Stimulated activated CD8-positive, alpha-beta memory T cell treated with anti-CD3 and anti-CD28 coated beads, Interleukin-2, amount 100 ng/mL, for 1 hour (primary cell): ENCODE measurements around the gene FOXN4.

Experiments used
- DNase-seq, 2 donors: peaks; one replicate each; pipeline ENCODE4 v3.0.0-alpha.2; 2020; ENCODE audit warnings: low read depth in 2 of 2

Gene FOXN4

DNA sequence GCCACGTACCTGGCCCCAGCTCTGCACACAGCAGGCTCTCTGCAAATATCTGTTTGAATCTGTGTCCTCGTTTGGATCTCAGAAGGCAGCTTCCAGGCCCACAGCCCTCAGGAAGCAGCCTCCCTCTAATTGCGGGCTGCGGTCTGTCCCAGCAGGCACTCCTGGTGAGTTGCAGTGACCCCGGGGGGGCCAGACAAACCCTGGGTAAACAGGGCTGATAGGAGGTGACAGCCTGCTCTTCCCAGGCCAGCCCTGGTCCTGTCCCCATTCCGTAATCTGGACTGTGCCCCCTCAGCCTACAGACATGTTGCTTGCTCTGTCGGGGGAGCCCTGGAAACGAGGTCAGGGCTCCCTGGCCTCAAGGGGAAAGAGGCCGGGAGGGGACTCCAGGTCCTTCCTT lies 2.0 kb downstream of the FOXN4 start:
- no peak for DNase-seq

DNA sequence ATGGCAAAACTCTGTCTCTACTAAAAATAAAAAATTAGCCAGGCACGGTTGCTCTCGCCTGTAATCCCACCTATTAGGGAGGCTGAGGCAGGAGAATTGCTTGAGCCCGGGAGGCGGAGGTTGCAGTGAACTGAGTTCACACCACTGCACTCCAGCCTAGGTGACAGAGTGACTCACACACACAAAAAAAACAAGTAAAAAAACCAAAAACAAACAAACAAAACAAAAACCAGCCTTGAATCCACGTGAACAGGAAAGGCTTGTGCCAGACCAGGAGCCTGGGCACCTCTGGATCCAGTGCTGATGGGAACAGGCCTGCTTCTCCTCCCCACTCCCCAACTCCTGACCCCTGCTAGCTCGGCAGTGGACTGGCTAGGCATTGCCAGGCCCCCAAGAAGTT lies 3.5 kb downstream of the FOXN4 start:
- DNase-seq = no peak

DNA sequence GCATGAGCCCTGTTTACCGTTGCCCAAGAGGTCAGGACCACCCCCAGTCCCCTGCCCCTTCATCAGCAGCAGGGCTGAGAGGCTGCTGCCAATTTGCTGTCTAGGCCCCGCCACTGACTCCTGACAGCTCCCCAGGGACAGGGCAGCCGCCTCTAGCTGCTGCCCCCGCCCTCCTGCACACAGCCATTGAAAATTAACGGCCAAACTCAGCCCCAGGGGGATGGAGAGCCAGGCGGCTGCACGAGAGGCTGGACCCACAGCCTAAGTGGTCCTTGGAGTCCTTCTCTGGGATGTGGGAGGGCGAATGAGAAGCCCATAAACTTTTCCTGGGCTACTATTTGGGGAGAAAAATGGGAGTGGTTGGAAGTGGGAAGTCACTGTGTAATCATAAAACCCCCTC lies 4.6 kb downstream of the FOXN4 start:
- DNase-seq = no peak

DNA sequence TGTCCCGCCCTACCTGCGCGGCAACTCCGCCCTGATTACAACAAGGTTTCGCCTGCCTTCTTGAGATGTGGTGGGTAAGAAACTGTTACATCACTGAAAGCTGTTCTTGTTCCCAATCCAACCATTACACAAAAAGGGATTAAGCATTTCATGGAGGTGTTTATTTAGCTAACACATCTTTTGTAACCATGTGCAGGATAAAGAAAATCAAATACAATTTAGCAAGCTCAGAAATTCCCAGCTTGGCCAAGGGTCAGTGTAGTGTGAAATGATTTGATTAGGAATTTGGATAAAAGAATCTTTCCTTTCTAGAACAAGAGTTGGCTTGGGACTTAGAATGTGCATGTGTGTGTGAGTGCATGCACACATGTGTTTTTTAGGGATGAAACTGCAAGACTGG lies 6.3 kb downstream of the FOXN4 start:
- DNase-seq = no peak

DNA sequence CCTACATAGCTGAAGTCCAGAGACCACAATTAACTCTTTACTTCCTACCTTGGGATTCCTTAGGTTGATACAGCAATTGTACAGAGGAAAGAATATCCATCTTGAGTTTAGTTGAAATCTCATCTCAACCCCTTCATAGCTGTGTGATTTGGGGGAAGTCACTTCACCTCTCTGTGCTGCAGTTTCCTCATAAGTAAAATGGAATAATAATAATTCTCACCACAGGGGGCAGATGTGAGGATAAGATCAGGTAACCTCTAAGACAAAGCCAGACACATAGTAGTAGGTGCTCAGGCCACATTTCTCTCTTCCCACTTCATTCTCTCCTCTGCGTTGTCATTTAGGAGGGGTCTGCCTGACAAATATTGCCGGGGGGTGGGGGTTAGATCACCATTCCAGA lies 6.7 kb downstream of the FOXN4 start:
- no peak for DNase-seq

DNA sequence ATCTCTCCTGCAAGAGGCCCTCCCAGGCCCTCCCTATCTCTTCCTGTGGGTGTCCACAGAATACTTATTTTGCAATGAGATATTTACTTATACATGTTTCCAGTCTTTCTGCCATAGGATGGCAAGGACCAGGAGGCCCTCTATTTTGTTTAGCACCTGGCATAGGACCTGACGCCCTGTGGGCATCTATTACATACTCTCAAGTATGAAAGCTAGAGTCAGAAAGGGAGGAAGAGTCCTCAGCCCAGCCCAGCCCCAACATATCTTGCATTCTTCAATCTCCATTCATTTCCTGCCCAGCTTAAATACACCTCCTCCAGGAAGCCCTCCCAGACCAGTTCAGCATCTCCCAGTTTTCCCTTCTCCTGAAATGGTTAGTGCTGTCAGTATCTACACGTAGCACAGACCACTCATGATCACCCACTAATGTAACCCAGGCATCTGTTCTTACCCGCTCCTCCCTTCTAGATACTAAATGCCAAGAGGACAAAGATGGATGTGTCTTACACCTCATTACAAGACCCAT lies 7.4 kb downstream of the FOXN4 start:
- no peak for DNase-seq

DNA sequence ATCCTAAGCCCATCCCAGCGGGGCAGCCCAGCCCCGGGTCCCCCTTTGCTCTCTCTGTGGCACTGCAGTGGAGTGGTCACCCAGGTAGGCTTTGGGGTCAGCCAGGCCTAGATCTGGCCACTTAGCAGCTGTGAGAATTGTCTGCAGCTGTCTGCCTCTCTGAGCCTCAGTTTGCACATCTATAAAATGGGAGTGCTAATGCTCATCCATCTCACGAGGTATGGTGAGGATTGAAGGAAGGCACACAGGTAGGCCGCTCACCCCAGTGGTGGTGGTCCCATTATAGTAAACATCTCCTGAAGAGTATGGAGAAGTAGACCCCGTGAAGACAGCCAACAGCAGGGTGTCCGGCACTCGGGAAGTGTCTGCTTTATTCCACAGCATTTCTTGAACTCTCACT lies 9.2 kb downstream of the FOXN4 start:
- no peak for DNase-seq

DNA sequence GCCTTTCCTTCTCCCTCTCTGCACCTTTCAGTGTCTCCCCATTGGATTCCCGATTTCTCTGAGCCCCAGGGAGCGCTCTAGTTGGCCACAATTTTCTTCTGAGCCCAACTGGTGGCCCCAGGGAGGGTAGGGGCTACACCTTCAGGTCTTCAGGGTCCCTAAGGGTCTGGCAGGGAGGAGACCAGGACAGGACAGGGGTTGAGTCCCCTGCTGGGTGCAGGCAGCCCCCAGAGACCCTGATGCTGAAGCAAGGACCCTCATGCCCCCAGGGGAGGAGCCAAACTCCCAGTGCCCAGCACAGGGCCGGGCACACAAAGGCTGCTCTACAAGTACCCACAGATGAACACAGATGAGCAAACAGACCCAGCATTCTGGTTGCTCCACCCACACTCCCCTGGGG lies 12.7 kb downstream of the FOXN4 start:
- no peak for DNase-seq

DNA sequence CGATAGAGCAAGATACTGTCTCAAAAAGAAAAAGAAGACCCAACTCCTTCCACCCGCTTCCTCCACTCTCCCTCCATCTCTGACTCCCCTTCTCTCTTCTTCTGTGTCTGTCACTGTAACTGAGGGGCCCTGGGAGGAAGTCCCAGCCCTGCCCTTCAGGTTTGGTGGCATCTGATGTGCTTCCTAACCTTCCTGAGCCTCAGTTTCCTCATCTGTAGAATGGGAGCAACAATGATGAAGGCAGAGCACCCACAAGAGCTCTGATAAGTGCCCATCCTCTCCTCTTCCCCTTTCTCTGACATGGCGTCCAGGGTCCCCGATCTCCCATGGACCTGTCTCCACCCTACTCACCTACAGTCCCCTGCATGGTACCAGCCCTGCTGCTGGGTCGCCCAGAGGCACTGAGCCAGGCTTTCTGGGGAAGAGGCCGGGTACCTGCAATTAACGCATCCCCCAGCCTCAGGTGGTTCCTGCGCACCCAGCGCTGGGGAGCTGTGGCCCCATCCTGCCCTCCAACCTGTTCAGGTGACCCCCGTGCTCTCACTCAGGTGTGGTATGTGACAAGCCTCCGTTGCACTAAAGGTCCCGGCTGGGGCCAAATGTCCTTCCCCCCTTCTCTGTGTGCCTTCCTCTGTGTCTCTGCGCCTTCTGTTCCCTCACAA lies 13.2 kb downstream of the FOXN4 start:
- DNase-seq = no peak

DNA sequence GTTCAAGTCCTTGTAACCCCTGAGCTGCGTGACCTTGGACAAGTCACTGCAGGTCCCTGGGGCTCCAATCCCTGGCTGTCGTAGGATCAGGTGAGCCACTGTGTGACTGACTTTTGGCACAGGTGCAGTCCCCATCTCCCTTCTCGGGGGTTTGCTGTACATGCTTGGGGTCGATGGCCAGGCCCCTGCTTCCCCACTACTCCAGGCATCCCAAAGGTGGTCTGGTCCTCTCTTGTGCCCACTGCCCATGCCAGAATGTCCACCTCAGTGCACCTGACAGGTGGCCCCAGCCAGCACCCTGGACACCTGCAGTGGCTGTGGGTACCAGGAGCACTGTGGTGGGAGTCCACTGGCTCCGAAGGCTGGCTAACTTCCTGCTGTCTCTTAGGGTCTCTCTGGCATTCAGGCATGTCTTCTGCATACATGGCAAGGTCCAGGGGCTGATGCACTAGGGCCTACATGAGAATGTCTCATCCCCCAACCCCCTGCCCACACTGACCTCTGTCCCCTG lies 14.7 kb downstream of the FOXN4 start:
- DNase-seq = no peak

DNA sequence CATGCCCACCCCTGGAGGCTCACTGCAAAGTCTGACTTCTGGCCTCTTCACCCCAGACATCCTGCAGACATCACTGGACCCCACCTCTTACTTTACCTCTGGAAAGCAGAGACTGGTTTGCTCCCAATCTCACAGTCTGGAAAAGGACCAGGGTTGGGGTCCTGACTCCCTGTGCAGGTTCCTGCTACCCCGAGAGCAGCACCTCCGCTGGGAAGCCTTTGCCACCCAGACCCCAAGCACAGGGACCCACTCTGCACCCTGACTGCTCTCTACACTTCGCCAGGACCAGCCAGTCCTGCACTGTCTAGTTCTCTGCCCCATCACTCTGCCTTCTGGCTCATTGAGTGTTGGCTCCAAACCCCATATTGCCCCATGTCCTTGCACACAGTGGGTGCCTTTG lies 16.0 kb downstream of the FOXN4 start:
- DNase-seq = no peak

DNA sequence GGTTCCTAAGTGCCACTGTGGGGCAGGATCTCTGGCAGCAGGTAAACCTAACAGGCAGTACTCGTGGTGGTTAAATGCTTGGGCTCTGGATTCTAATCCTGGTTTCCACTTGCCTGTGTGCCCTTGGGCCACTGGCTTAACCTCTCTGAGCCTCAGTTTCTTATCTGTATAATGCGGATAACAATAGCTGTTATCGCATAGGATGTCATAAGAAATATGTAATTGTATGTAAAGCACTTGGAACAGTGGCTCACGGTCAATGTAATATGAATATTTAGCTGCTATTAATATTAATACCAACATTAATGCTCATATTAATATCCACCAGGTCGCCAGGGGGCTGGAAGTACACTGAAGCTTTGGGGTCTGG lies 16.8 kb downstream of the FOXN4 start:
- DNase-seq = no peak

DNA sequence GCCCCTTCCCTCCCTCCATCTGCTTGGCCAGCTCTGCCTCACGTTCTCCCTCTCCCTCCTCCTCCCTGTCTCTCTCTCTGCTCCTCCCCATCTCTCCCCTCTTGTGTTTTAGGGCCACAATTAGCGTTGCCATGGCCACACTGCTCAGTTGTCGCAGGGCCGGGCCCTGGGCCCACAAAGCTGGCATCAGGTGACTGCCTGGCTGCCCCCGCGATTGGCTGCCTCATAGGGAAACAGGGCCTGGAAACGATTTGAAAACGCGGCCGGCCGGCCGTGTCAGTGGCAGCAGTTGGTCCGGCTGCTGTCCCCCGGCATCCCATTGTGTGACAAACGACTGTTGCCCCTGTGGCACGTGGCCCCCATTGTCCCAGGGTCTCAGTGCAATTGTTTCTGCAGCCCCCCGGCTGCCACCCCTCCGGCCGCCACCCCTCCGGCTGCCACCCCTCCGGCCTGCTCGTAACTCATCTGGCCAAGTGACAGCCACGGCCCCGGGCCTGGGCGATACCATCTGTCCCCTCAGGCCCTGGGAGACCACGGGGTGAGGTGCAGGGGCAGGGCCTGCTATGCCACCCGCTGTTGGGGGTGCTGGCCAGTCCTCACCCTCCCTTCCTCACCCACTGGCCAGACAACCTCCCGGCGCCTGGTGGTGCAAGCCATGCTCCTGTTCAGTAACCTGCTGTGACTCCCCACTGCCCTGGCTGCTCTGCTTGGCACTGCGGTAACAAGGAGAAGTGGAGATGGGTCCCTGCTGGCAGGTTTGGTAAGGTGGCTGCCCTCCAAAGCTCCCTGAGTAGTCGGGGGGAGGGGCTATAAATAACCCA lies 17.4 kb downstream of the FOXN4 start:
- DNase-seq = no peak

DNA sequence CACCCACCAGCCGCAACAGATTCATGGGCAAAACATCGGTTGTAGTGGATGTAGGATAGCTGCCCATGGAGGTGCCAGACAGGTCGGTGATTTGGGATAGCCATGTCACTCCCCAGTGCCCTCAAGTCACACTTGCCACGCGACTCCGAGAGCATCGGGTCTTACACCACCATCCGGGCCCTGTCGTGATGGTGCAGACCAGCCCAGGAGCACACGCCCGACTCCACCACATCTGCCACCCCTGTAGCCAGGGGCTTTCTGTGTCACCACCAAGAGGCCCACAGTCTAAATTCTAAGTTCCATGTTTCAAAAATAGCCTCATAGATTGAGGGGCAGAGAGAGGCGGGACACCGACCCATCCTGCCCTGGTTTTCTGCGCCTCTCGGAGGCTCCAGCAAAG lies 18.0 kb downstream of the FOXN4 start:
- no peak for DNase-seq

DNA sequence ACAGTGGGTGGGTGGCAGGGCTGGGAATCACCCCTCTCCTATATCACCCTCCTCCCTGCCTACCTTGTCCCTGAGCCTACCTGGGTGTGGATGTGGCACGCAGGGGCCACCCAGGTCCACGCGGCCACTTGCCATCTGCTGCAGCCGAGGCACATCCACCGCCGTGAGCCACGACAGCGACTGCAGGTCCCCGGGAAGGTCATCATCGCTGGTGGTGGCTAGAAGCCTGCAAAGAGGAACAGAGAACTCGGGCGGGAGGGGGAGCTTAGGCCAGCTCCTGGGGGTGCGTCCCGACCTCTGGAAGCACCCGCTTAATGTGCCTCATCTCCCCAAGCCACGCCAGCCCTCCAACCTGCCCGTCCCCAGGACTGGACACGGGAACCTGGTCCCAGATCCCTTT lies 19.0 kb downstream of the FOXN4 start:
- no peak for DNase-seq

DNA sequence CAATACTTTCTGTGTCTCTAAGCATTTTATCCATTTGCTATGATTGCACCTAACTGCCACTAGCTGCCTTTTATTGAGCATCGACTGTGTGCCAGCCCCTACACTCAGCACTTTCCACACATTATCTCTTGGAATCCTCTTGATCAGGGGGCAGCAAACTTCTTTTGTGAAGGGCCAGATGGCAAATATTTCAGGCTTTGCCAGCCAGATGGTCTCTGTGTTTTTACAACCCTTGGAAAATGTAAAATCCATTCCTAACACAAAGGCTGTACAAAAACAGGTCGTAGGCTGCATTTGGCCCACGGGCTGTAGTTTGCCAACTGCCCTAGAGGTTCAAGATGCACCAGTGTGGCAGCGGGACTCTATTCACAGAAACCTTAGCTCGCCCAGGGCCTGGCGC lies 19.5 kb downstream of the FOXN4 start:
- no peak for DNase-seq

DNA sequence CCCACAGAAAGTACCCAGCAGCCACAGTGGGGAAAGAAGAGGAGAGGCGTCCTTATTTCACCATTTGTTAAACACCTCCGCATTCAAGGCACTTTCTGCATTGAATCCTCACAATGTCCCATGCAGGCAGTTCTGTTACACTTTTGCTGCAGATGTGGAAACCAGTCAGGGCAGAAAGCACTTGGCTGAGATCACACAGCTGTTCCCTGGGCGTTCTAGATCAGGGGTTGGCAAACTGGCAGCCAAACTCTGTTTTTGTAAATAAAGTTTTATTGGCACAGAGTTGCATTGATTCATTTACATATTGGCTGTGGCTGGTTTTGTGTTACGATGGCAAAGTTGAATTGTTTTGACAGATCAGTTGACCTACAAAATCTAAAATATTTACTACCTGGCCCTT lies 20.1 kb downstream of the FOXN4 start:
- DNase-seq = no peak

DNA sequence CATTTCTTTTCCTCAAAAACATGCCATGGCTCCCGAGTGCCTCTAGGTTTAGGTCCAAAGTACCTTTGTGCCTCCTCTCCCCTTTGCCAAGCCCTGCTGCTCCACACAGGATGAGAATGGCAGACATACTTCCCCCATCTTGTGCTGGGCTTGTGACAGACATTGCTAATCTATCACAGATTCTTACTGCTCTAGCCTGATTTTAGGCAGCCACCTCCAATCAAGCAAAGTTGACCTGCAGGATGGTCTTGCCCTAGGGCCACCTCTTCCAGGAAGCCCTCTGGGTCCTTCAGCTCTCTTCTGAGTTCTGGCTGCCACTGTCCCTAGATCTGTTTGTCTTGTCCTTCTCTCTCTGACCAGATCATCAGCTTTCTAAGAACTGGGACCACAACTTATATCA lies 20.5 kb downstream of the FOXN4 start:
- no peak for DNase-seq

DNA sequence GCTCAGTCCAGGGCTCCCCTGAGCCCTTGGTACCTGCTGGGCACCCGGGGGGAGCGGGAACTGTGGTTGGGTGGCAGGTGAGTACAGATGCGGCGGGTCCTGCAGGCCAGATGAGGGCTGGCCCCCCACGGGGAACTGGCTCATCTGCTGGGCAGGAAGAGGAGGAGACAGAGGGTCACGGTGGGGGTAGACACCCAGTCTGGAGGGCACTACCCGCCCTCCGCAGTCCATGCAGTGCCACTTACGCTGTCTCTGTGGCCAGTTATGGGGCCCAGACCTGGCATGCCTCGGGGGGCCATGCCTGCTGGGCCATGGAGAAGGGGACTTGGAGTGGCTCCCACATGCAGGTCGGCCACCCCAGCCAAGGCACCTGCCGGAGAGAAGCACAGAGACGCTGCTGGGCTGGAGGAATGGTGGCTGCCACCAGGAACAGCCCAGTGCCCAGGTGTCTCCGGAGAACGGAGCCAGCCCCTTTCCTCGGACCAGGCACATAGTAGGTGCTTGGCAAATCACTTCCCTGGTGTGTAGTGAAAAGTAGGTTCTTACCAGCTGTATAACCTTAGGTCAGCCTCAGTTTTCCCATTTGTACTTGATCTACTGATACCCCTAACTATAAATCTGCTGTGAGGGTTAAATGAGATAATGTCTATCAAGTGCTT lies 21.1 kb downstream of the FOXN4 start:
- DNase-seq = no peak

DNA sequence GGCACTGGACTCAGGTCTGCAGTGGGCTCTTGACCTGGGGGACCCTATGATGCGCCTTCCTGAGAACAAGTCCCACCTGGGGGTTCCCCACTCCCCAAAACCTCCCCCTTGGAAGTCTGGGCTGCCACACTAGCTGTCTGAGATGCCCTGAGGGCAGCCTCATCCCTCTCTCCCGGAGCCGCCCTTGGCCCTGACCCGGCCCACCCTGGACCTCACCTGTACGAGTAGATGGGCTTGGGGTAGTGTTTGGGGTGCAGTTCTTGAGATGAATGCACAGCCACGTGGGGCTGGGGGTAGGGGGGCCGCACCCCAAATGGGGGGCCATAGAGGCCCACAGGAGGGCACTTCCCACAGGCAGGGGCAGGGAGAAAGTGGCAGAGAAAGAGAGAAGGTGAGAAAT lies 21.9 kb downstream of the FOXN4 start:
- DNase-seq = no peak

DNA sequence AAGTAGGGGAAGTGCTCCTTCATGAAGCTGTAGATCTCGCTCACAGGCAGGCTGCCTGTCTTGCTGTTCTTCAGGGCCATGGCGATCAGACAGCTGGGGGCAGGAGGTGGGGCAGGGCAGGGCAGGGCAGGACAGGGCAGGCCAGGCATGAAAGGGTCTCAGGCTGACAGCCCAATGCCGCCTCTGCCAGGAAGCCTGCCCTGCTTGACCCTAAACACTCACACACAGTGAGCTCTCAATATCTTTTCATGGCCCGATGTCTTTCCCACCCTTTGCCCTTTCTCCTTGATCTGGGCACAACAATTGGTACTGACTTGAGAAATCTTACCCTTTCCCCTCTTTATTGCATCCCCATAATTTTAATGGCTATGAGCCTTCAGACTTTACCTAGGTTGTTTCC lies 22.4 kb downstream of the FOXN4 start:
- DNase-seq = no peak

DNA sequence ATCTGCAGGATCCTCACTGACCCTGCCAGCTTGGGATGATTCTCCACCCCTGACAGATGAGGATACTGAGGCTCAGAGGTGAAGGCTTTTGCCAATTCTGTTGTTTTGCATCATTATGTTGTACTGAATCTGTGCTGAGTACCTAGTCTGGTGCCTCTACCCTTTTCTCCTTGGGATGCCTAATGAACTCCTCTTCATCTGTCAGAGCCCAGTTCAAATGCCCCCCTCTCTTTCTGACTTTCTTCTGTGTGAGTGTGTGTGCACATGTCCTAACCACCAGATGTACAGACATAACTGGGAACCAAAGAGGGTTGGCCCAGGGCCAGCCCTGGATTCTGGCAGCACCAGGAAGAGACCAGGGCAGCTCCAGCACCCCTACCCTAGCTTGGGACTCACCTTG lies 22.8 kb downstream of the FOXN4 start:
- DNase-seq = no peak

DNA sequence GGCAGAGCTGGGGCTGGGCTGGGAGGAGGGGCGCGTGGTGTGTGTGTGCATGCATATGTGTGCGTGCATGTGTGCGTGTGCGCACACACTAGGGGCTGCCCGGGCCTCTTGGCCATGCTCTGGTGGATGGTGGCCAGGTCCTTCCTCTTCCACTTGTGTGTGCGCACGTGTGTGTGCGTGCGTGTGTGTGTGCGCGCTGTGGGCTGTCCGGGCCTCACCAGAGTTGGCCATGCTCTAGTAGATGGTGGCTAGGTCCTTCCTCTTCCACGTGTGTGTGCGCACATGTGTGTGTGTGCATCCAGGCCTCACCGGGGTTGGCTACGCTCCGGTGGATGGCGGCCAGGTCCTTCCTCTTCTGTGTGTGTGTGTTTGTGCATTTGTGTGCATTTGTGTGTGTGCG lies 24.7 kb downstream of the FOXN4 start:
- DNase-seq = no peak
